22Rv1 (cell line): ENCODE measurements around the gene SH3D19.

Experiments used
- H3K27ac ChIP-seq: fragments of 450-650 bp; 2 replicates; pipeline ENCODE4 v1.5.1; 2017
- CTCF ChIP-seq: fragments of 450-650 bp; IDR thresholded peaks from 2 replicates; pipeline ENCODE4 v1.5.1; 2017; ENCODE audit warnings: mild to moderate bottlenecking
- ZFX ChIP-seq: fragments of 450-650 bp; IDR thresholded peaks from 2 replicates; pipeline ENCODE4 v1.6.1; 2017; ENCODE audit warnings: antibody characterized with exemption, borderline replicate concordance

Gene SH3D19

GRCh38 chr4:151114986-151115385 lies 210.4 kb downstream of the SH3D19 start:
- no peak for TF ChIP-seq CTCF
- TF ChIP-seq ZFX, result no peak
- no peak overlapping the region for H3K27ac ChIP-seq

- no peak for TF ChIP-seq CTCF
- TF ChIP-seq ZFX, result no peak
- H3K27ac ChIP-seq, result no peak overlapping the region
These were observed 211.1 kb downstream of the SH3D19 start for GRCh38 chr4:151114338-151114737.

GRCh38 chr4:151110236-151110635 lies 215.2 kb downstream of the SH3D19 start:
- H3K27ac ChIP-seq, result no peak overlapping the region
- no peak for TF ChIP-seq CTCF
- no peak for TF ChIP-seq ZFX

- peak overlapping the region; percentile 34 for H3K27ac ChIP-seq
- TF ChIP-seq ZFX (no peak), CTCF (no peak)
These were observed 218.3 kb downstream of the SH3D19 start for GRCh38 chr4:151107063-151107462.

GRCh38 chr4:151105454-151106032 lies 219.9 kb downstream of the SH3D19 start:
- H3K27ac ChIP-seq, result peak overlapping the region; percentile 34
- TF ChIP-seq CTCF, result no peak
- no peak for TF ChIP-seq ZFX

GRCh38 chr4:151104621-151105020 lies 220.8 kb downstream of the SH3D19 start:
- TF ChIP-seq CTCF, result no peak
- no peak for TF ChIP-seq ZFX

GRCh38 chr4:151103758-151104157 lies 221.6 kb downstream of the SH3D19 start:
- H3K27ac ChIP-seq, result 0 out of 2 replicates have a peak overlapping the region, but pooled peaks have one; percentile 11
- TF ChIP-seq ZFX, result no peak
- no peak for TF ChIP-seq CTCF

More at GRCh38 chr4:151104621-151105020, 220.8 kb downstream of the SH3D19 start:
- 0 out of 2 replicates have a peak overlapping the region, but pooled peaks have one; percentile 11 for H3K27ac ChIP-seq
